ENCODE measurements around the gene RGP1.

RGP1 gene

GRCh38 chr9:35723908-35724307 lies 25.2 kb upstream of the RGP1 start:
- Mint-ChIP-seq H3K27ac (no peak overlapping the region), H3K4me3 (no peak overlapping the region), H3K36me3 (ENCODE audit: low read depth) (peaks cover 69% of the 10 kb centered on the region), H3K9me3 (no peaks in the 10 kb centered on the region), H3K4me1 (no peaks in the 10 kb centered on the region), H3K27me3 (ENCODE audit: low read depth) (no peaks in the 10 kb centered on the region)
- TF ChIP-seq CTCF (IDR thresholded peaks at IDR 0.05; ENCODE audit: unreplicated experiment in 3 of 3) = no peak

GRCh38 chr9:35725362-35725761 lies 23.7 kb upstream of the RGP1 start:
- no peak for TF ChIP-seq CTCF (IDR thresholded peaks at IDR 0.05; ENCODE audit: unreplicated experiment in 3 of 3)
- Mint-ChIP-seq H3K4me3 (no peak overlapping the region), H3K27me3 (ENCODE audit: low read depth) (no peaks in the 10 kb centered on the region), H3K36me3 (ENCODE audit: low read depth) (peaks cover 56% of the 10 kb centered on the region), H3K9me3 (no peaks in the 10 kb centered on the region), H3K27ac (peak overlapping the region in 2 of 3 experiments; percentile 68 to 71), H3K4me1 (no peaks in the 10 kb centered on the region)

- H3K4me3 Mint-ChIP-seq = peak overlapping the region in 2 of 3 experiments; percentile 62 to 68
- no peaks in the 10 kb centered on the region for H3K4me1 Mint-ChIP-seq
- no peaks in the 10 kb centered on the region for H3K9me3 Mint-ChIP-seq
- peaks cover 43% of the 10 kb centered on the region for H3K36me3 Mint-ChIP-seq (ENCODE audit: low read depth)
- no peaks in the 10 kb centered on the region for H3K27me3 Mint-ChIP-seq (ENCODE audit: low read depth)
- no peak overlapping the region for H3K27ac Mint-ChIP-seq
- TF ChIP-seq CTCF (IDR thresholded peaks at IDR 0.05; ENCODE audit: unreplicated experiment in 3 of 3) = no peak
These were observed 22.2 kb upstream of the RGP1 start for GRCh38 chr9:35726931-35727330.

GRCh38 chr9:35727676-35728040 lies 21.4 kb upstream of the RGP1 start:
- no peak for TF ChIP-seq CTCF (IDR thresholded peaks at IDR 0.05; ENCODE audit: unreplicated experiment in 3 of 3)
- Mint-ChIP-seq H3K4me1 (no peaks in the 10 kb centered on the region), H3K27me3 (ENCODE audit: low read depth) (no peaks in the 10 kb centered on the region), H3K9me3 (no peaks in the 10 kb centered on the region), H3K36me3 (ENCODE audit: low read depth) (peaks cover 36% of the 10 kb centered on the region), H3K4me3 (no peak overlapping the region), H3K27ac (no peak overlapping the region)

GRCh38 chr9:35728041-35728971 lies 20.8 kb upstream of the RGP1 start:
- H3K36me3 Mint-ChIP-seq (ENCODE audit: low read depth) = peaks cover 34% of the 10 kb centered on the region
- H3K4me1 Mint-ChIP-seq = peaks cover 5% of the 10 kb centered on the region
- H3K4me3 Mint-ChIP-seq = no peak overlapping the region
- H3K27me3 Mint-ChIP-seq (ENCODE audit: low read depth) = no peaks in the 10 kb centered on the region
- no peak for TF ChIP-seq CTCF (IDR thresholded peaks at IDR 0.05; ENCODE audit: unreplicated experiment in 3 of 3)
- H3K27ac Mint-ChIP-seq = no peak overlapping the region
- H3K9me3 Mint-ChIP-seq = no peaks in the 10 kb centered on the region

- no peak overlapping the region for H3K4me3 Mint-ChIP-seq
- no peaks in the 10 kb centered on the region for H3K27me3 Mint-ChIP-seq (ENCODE audit: low read depth)
- peaks cover 8% of the 10 kb centered on the region for H3K4me1 Mint-ChIP-seq
- peaks cover 29% of the 10 kb centered on the region for H3K36me3 Mint-ChIP-seq (ENCODE audit: low read depth)
- H3K9me3 Mint-ChIP-seq = no peaks in the 10 kb centered on the region
- H3K27ac Mint-ChIP-seq = no peak overlapping the region
- no peak for TF ChIP-seq CTCF (IDR thresholded peaks at IDR 0.05; ENCODE audit: unreplicated experiment in 3 of 3)
These were observed 20.0 kb upstream of the RGP1 start for GRCh38 chr9:35729101-35729500.

All from nephron (organoid).